ENCODE measurements around the gene KRTAP3-2. TPM values are rescaled to one million over a fixed set of nuclear protein-coding genes. Genes with fewer than 3 reads are reported as not detected.
A peak's percentile ranks its signal among the peaks of the same experiment; 100 is the strongest.
"Not testable (repeated sequence)": the region's sequence is repeated elsewhere in the genome, so short reads cannot be mapped to it uniquely, and the experiment has no call there.

Gene KRTAP3-2
- total RNA-seq, 2 donors from 2014 or later: not detected

GRCh38 chr17:41040783-41041571, 41.3 kb upstream of the KRTAP3-2 start, which contains the start of gene KRTAP1-1:
Gene KRTAP1-1, minus strand, starts transcription at chr17:41041450. Its CDS starts 53 bp downstream, at chr17:41041397.
- ATAC-seq (peak; percentile 73), DNase-seq (peak; percentile 62 to 82 (median 71))
- H3K9me3 ChIP-seq; H3K36me3 ChIP-seq (replicated peaks in 1 of 2; ENCODE audit: insufficient read depth in 1 of 2, low read depth in 2 of 2); intact Hi-C loops (cut with DNase I); H3K27me3 ChIP-seq; H3K4me3 ChIP-seq: not testable (repeated sequence)
- Histone ChIP-seq H3K4me1 (peaks cover 13% of the 10 kb centered on the region), H3K27ac (peak within 1 kb of the TSS in 3 of 4 donors; percentile 35 to 60 (median 49))
- peak in 3 of 7 experiments; percentile 23 to 40 (median 32) for TF ChIP-seq CTCF (IDR thresholded peaks at IDR 0.05)
- WGBS, 2 donors: 48% methylated on average over 11 to 14 of the region's 14 CpGs

- intact Hi-C loops (cut with DNase I): no loop called here
- DNase-seq (no peak), ATAC-seq (no peak)
- TF ChIP-seq CTCF (IDR thresholded peaks at IDR 0.05) (no peak), POLR2A (IDR thresholded peaks at IDR 0.05) (no peak)
- WGBS, 2 donors: 66 to 79% methylated on average over 2 of the region's 2 CpGs
- H3K27me3 ChIP-seq: no peaks in the 10 kb centered on the region
- peaks cover 13% of the 10 kb centered on the region for H3K4me1 ChIP-seq
- no peaks in the 10 kb centered on the region for H3K9me3 ChIP-seq
- no peak overlapping the region for H3K27ac ChIP-seq
- no peak overlapping the region for H3K4me3 ChIP-seq
- H3K36me3 ChIP-seq (replicated peaks in 1 of 2; ENCODE audit: insufficient read depth in 1 of 2, low read depth in 2 of 2): no peaks in the 10 kb centered on the region
Observed at GRCh38 chr17:41037853-41038350, 38.2 kb upstream of the KRTAP3-2 start.

GRCh38 chr17:41034346-41034935, 34.7 kb upstream of the KRTAP3-2 start, which contains the start of gene KRTAP1-3:
Gene KRTAP1-3, minus strand, starts transcription at chr17:41034874. Its CDS starts 53 bp downstream, at chr17:41034821.
- 87 to 89% methylated on average over 7 to 10 of the region's 10 CpGs for WGBS, 2 donors
- ATAC-seq; DNase-seq; intact Hi-C loops (cut with DNase I); H3K9me3 ChIP-seq; H3K4me3 ChIP-seq; H3K36me3 ChIP-seq (replicated peaks in 1 of 2; ENCODE audit: insufficient read depth in 1 of 2, low read depth in 2 of 2); H3K27me3 ChIP-seq; H3K4me1 ChIP-seq; H3K27ac ChIP-seq: not testable (repeated sequence)

GRCh38 chr17:41029633-41030245, 30.0 kb upstream of the KRTAP3-2 start, which contains the start of gene KRTAP1-4:
Gene KRTAP1-4, minus strand, starts transcription at chr17:41030195. Its CDS starts 117 bp downstream, at chr17:41030078.
- DNase-seq (peak in 1 of 4 donors; percentile 15), ATAC-seq (no peak)
- no peaks in the 10 kb centered on the region for H3K4me1 ChIP-seq
- intact Hi-C loops (cut with DNase I): no loop called here
- TF ChIP-seq CTCF (IDR thresholded peaks at IDR 0.05) (no peak), POLR2A (IDR thresholded peaks at IDR 0.05) (no peak)
- H3K27me3 ChIP-seq: no peaks in the 10 kb centered on the region
- no peak within 1 kb of the TSS for H3K4me3 ChIP-seq
- H3K9me3 ChIP-seq: no peaks in the 10 kb centered on the region
- H3K27ac ChIP-seq: no peak within 1 kb of the TSS
- H3K36me3 ChIP-seq (replicated peaks in 1 of 2; ENCODE audit: insufficient read depth in 1 of 2, low read depth in 2 of 2): no peaks in the 10 kb centered on the region
- WGBS, 2 donors: 74 to 77% methylated on average over 5 to 12 of the region's 12 CpGs

Data from body of pancreas (tissue), 4 donors.